NCI-H2029 (cell line): ENCODE measurements around the gene SMAD1.
"Not testable (repeated sequence)": the region's sequence is repeated elsewhere in the genome, so short reads cannot be mapped to it uniquely, and the experiment has no call there.

Experiments
- DNase-seq: peaks from one replicate; lab custom pipeline; 2025; lab: John Stamatoyannopoulos, UW

SMAD1 gene

DNA sequence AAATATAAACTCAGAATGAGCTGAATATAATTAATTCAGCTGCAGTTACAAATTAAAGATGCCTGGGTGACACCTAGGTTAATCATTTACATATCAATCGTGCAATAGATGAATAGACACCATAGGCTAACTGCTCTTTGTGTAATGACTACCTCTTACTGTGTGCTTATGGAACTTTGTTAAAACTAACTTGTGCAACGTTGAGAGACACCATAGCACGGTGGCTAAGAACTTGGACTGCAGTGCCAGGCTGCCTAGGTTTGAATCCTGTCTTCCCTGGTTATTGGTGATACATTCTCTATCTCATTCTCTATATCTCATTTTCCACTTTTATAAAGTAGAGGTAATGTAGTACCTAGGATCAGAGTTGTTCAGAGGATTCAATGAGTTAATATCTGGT lies 46.9 kb downstream of the SMAD1 start:
- no peak for DNase-seq

DNA sequence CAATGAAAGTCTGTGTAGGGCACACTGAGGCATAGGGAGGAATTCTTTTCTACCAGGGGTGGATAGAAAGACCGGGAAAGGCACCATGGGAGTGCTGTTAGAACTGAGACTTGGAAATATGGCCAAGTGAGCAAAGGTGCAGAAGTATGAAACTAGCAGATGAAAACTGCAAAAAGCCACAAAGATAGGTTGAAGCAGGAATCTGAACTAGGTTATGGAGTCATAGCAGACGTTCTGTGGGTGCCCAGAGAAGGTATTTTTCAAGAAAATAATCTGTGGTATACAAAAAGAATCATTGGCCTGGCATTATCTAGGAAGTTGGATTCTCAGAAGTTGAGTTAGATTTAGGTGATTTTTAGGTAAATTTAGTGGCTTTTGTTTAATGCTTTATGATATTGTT lies 48.5 kb downstream of the SMAD1 start:
- no peak for DNase-seq

DNA sequence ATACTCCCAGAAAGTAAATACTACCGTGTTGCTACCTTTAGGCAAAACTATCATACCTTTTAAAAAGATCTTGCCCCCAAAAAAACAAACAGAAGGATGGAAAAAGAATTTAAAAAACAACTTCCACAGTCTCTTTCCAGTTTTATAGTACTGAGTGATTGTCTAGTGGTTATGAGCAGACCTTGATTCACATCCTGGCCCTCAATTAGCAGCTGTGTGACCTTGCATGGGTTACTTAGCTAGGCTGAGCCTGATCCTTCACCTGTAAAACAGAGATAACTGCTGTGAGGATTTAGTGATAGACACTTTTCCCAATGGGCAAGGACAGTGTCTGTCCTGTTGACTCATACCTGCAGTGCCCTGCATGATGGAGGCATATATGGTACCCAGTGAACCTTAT lies 49.0 kb downstream of the SMAD1 start:
- DNase-seq: no peak

DNA sequence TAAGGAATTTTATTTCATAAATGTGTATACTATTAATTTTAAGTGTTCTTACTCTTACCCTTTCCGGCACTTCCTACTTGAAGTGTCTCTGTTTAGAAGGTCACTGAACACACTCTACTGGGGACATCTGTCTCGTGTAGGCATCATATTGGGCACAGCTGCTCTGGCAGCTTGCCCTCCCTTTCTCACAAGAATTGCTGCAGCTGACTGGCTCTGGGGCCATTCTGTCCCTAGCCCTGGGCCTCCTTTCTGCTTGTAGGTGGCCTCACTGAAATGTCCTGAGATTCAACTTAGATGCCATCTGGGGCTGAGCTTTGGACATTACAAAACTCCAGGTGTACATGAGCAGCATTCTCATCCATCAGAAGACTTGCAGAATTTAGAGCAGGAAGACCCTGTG lies 49.6 kb downstream of the SMAD1 start:
- peak; percentile 43 for DNase-seq

DNA sequence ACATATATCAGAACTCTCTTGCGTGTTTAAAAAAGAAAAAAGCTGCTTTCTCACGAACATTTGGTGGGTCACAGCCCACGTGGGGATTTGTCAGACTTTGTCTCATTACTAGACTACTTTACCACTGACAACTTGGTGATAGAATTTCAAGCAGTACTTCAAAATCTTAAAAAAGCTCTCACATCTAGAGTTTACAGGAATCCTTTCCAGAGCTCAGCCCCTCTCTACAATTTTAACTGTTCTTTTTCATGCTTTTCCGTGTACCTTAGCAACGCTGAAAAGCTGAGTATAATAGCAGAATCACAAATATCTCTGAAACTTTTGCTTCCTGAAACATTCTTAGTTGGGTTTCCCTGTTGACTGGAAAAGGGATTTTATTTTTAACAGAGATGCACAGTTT lies 50.2 kb downstream of the SMAD1 start:
- DNase-seq: no peak

DNA sequence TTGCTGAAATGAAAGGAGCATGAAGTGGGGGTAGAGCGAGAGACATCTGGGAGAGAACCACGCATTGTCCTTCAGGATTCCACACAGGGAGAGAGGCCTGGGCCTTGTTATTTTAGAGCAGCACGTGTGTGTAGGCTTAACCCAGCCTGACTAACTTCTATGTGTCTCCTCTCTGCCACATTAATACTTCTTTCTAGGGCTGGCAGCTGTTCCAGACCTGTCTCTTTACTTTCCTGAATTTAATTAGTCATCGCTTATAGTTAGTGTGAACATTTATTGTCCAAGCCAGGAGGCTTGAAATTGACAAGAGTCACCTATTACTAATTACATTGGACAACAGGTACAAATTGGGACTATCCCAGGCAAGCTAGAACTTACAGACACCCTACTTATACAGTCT lies 51.3 kb downstream of the SMAD1 start:
- no peak for DNase-seq

DNA sequence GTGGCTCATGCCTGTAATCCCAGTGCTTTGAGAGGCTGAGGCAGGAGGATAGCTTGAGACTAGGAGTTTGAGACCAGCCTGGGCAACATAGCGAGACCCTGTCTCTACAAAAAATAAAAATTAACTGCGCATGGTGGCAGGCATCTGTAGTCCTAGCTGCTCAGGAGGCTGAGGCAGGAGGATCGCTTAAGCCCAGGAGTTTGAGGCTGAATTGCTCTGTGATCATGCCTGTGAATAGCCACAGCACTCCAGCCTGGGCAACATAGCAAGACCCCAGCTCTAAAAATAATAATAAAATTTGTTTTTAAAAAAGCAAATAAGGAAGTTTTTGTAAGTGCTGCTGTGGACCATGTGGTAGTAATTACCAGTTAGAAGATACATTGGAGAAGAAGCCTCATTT lies 51.8 kb downstream of the SMAD1 start:
- not testable (repeated sequence) for DNase-seq

DNA sequence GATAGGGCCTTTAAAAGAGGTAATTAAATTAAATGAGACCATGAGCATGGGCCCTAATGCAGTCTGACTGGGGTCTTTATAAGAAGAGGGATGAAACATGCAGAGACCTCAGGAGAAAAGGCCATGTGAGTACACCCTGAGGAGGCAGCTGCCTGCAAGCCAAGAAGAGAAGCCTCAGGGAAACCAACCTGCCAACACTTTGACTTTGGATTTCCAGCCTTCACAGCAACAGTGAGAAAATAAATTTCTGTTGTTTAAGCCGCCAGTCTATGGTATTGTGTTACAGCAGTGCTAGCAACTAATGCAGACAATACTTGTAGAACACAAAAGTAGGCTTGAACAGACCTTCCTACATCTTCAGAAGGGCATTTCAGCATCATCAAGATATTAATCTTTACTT lies 52.3 kb downstream of the SMAD1 start:
- DNase-seq: no peak

DNA sequence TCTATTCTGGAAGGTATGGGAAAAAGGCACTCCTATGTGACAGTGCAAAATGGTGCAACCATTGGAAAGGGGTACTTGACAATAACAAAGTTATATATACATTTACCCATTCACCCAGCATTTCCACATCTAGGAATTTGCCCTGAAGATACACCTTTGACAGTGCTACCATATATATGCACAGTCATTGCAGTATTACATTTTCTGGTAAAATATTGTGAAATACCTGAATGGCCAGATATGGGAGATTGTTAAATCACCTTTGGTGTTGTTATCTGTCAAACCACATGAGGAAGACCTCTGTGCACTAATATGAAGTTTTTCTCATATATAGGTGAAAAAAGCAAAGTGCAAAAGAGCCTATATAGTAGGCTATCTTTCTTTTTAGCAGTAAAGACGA lies 53.5 kb downstream of the SMAD1 start:
- no peak for DNase-seq

DNA sequence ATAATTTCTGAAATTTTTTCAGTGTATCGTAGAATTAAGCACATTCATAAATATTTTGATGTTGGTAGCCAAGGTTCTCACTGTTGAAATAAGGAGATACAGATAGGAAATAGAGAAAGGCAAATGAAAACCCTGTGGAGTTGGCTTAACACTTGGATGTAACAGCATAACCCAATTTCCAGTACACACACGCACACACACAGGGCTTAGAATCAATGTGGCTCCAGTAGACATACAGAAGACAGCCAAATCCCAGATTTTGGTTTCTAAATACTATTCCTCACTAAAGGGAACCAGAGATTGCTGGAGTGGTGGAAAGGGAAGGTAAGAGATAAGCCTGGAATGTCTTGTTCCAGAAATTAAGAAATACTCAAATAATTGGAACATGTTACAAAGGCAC lies 54.4 kb downstream of the SMAD1 start:
- DNase-seq: no peak

DNA sequence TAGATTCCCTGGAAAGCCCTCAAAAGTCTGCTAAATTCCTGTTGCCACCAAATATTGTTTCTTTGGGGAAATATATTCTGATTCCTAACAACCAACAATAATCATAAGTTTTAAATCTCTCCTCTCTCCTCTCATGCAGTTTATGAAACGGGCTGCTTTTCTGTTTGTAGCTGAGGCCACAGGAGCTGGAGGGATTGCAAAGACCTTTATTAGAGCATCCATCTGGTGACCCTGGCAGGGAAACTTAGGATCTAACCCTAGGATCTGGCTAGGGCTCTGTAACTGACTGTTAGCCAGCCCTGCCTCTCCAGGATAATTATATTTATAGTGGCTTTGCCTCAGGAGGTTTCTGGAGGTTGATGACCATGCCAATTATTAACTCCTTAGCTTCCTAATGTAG lies 56.9 kb downstream of the SMAD1 start:
- no peak for DNase-seq

DNA sequence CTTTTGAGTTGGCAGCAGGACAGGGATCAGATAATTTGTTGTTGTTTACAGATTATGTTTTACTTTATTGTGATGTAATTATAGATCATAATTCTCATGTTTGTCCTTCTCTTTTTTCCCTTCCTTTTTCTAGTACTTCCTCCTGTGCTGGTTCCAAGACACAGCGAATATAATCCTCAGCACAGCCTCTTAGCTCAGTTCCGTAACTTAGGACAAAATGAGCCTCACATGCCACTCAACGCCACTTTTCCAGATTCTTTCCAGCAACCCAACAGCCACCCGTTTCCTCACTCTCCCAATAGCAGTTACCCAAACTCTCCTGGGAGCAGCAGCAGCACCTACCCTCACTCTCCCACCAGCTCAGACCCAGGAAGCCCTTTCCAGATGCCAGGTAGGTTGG lies 58.0 kb downstream of the SMAD1 start:
- DNase-seq: no peak

DNA sequence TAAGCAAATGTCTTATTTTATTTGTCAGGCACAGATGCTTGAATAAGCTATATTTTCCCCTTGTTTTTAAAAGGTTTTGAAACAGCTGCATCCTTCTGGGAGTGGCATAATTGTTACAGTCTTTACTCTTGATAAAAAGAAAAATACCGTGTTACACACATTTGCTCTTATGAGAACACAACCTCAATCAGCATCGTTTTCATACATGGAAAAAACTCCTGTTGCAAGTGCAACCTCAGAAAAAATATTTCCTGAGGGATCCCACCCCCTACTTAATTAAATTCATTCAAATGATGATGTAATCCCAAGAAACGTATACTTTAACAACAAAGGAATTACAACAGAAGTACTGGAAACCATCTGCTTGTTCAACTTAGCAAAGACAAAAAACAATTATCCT lies 58.6 kb downstream of the SMAD1 start:
- no peak for DNase-seq

DNA sequence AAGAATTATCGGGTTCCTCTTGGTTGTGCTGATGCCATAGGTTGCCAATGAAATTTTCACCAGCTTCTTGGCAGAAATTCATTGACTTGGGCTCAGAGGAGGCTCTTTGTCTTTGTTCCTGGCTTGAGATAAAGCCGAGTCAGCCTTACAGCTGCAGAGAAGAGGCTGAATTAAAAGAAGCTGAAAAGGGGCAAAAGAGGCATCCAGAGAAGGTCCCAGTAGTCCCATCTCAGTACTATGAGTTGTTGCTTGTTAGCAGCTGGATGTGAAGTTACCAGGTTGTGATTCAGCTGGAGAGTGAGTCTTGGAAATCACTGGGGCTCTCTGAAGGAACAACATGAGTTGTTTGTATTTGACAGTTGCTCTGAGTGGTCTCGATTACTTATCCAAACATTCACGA lies 59.7 kb downstream of the SMAD1 start:
- no peak for DNase-seq

DNA sequence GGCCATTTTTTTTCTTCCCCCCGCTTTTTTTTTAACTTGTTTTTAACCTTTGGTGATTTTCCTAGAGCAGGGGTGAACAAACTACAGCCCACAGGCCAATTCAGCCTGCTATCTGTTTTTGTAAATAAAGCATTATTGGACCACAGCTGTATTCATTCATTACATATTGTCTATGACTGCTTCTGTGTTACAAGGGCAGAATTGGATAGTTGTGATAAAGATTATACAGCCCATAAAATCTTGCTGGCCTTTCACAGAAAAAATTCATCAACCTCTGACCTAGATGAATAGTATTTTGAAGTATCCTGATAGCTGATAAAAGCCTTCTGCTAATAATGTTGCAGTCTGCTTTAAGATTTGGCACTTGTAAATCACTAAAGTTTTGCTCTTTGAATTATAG lies 63.4 kb downstream of the SMAD1 start:
- no peak for DNase-seq

DNA sequence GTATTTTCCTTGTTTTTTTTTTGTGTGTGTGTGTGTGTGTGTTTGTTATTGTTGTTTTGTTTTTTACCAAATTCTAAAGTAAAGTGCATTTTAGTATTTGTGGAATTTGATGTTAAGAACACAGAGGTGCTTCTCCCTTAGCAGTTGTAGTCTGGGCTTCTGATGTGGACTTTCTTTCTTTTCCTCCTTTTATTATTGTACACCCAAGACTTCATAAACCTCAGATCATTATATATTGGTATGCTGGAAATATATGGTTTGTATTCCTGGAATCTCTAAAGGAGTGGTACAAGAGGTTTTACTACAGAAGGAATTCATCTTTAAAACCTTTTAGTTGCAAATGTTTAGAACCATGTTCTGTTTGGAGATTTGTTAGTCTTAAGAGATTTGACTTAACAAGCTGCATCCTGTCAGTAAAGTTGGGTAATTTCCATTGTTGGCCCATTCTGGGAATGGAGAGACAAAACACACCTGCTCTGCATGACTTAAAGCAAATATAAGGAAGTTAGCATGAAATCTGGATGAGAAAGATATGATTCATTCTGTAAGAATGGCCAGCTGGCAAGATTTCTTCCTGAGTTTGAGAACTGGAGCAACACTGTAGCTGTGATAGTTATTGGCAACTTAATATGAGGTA lies 64.0 kb downstream of the SMAD1 start:
- DNase-seq: no peak

DNA sequence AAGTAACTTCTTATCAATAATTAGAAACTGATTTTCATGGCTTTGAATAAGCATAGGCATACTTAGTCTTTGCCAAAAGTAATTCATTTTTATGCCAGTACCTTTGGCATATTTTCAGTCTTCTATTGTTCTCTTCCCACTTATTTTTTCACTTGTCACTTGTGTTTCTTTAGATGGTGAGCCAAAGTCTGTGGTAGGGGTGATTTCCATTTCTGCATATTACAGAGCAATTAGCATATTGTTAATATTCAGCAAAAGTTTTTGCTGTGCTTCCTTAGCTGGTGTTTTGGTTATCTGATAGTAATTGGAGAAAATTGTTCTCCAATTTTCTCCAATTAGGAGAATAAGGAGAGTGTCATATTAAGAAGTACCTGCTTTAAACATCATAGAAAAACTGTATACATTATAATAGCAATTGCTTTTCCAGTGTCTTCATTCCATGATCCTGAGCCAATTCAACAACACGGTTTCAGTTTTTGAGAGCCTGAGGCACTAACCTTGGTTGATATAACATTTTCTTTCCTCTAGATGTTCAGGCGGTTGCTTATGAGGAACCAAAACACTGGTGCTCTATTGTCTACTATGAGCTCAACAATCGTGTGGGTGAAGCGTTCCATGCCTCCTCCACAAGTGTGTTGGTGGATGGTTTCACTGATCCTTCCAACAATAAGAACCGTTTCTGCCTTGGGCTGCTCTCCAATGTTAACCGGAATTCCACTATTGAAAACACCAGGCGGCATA lies 64.7 kb downstream of the SMAD1 start:
- no peak for DNase-seq

DNA sequence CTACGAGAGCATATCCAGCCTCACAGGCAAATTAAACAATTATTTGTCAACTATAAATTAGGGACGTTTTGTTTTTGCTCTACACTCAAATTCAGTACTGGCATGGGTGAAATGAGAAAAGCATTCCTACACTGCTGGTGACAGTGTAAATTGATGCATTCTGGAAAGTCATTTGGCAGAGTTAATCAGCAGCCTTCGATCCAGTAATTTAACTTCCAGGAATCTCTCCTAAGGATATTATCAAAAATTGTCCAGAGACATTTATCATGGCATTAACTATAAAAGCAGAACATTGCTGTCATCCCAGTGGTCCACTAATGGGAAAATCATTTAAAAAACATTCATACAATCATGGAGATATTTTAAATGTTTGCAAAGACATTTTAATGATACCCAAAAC lies 70.0 kb downstream of the SMAD1 start:
- DNase-seq: no peak

DNA sequence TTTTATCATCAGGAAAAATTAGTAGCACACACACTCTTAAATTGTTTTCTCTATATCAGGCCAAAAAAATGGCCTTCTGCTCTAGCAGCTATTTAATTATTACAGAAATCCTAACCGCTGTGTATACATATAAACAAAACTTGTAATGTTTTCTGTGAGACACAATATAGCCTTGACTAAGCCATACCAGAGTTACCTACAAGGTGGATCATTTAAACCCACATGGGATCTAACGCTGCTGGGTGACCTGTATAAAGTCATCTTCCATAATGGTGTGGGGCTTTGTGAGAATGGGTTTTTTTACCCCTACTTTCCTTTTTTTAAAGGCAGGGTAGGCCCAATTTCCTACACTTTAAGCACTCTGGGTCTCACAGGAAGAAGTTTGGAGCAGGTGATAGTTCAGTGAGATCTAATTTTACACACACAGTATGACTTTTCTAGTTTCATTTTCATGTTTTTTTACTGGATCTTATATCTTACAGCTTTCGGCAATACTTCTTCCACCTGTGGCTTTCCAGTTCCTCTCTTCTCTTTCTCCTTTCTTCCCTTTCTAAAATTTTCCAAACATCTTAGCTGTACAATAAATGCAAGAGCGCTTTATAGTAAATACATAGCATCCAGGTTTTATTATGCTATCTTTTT lies 70.6 kb downstream of the SMAD1 start:
- DNase-seq: no peak

DNA sequence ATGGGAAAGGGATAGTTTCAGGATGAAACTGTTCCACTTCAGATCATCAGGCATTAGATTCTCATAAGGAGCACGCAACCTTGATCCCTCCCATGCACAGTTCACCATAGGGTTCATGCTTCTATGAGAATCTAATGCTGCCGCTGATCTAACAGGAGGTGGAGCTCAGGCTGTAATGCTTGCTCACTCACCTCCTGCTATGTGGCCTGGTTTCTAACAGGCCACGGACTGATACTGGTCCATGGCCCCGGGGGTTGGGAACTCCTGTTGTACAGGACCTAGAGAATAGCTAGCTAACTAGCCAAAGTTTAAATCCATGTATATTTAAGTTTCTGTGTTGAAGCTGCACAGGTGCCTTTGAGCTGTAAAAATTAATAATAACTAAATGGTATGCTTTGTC lies 71.7 kb downstream of the SMAD1 start:
- no peak for DNase-seq

DNA sequence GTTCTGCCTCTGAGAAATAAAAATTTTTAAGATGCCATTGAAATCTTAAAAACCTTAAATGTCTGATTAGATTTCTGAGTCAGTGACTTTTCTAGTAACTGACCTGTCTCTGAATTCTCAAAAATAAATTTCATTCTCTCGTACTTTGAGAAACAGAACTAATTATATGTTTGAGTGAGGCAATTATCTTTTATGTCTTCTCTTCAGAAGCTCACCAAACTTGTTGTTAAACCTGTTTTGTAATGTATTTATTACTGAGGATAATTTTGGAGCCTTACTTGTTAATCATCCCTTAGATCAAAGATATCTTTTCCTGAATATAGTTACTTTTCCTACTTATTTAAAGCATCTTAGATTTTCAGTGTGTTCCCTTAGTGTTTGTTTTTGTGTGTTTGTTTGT lies 73.0 kb downstream of the SMAD1 start:
- no peak for DNase-seq

DNA sequence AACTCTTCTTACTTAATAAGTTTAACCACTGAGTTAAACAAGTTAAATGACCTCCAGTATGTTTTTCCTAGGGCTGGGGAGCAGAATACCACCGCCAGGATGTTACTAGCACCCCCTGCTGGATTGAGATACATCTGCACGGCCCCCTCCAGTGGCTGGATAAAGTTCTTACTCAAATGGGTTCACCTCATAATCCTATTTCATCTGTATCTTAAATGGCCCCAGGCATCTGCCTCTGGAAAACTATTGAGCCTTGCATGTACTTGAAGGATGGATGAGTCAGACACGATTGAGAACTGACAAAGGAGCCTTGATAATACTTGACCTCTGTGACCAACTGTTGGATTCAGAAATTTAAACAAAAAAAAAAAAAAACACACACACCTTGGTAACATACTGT lies 76.1 kb downstream of the SMAD1 start:
- peak; percentile 19 for DNase-seq

DNA sequence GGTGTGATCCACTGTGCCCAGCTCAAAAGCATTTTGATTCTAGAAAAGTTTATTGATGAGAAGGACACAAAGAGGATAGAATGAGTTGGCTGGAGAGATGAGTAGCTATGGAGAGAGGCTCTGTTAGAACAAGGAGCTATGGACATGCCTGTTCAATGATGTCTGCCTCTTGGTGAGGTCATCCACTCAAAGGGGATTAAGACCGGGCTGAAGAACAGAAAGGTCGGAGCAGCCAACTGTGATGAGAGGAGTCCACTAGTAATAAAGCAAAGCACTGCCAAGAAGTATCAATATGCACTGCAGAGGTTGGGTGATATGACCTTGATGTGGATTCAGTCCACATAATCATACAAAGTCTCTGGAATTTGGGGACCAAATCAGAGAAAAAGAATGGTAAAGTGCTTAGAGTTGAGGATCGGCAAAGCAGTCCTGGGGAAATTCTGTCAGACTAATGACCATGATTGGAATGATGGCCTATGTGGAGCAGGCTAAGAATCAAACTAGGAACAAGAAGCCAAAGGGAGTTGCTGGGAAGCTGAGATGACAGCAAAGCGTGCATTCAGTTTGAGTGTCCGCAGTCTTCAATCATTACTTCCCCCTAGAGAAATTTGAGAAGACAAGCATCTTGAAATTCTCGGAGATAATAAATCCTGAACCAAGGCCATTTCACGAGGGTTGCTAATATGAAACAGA lies 81.8 kb downstream of the SMAD1 start:
- no peak for DNase-seq
